Endodermal cell (in vitro differentiated cells): ENCODE results near the gene FN3K. TPM values are rescaled to one million over a fixed set of nuclear protein-coding genes. Genes with fewer than 3 reads are reported as not detected.
A peak's percentile ranks its signal among the peaks of the same experiment; 100 is the strongest.

Source experiments
- DNase-seq: peaks from one replicate; pipeline ENCODE4 v3.0.0-alpha.2; 2017
- H3K27ac ChIP-seq: 2 replicates; pipeline ENCODE4 v1.5.1; 2013; ENCODE audit warnings: mild to moderate bottlenecking, low read depth, low read length, moderate library complexity
- H3K27me3 ChIP-seq: 2 replicates; pipeline ENCODE4 v1.6.1; 2013; ENCODE audit warnings: mild to moderate bottlenecking, low read length, moderate library complexity; ENCODE audit not compliant: insufficient read depth, control insufficient read depth, poor library complexity, severe bottlenecking
- H3K36me3 ChIP-seq: 2 replicates; pipeline ENCODE4 v1.7.0; 2013; ENCODE audit warnings: mild to moderate bottlenecking, low read length, moderate library complexity; ENCODE audit not compliant: control insufficient read depth, insufficient read depth
- H3K4me1 ChIP-seq: one replicate; pipeline ENCODE4 v1.7.0; 2013; ENCODE audit warnings: low read length; ENCODE audit not compliant: control insufficient read depth, insufficient read depth
- H3K4me3 ChIP-seq: 2 replicates; pipeline ENCODE4 v1.5.1; 2013; ENCODE audit warnings: mild to moderate bottlenecking, low read length, moderate library complexity
- H3K9ac ChIP-seq: 2 replicates; pipeline ENCODE4 v1.6.1; 2013; ENCODE audit warnings: mild to moderate bottlenecking, low read length, moderate library complexity; ENCODE audit not compliant: poor library complexity, severe bottlenecking; ENCODE audit errors: extremely low read depth
- H3K9me3 ChIP-seq: 2 replicates; pipeline ENCODE4 v1.6.1; 2013; ENCODE audit warnings: mild to moderate bottlenecking, low read length, moderate library complexity; ENCODE audit not compliant: control insufficient read depth
- H3K27ac Mint-ChIP-seq: 2 replicates; pipeline ENCODE4 v1.8.0; 2020; ENCODE audit warnings: mixed read lengths
- H3K27me3 Mint-ChIP-seq: 2 replicates; pipeline ENCODE4 v1.8.0; 2021; ENCODE audit warnings: mild to moderate bottlenecking, mixed read lengths; ENCODE audit not compliant: insufficient read depth
- H3K36me3 Mint-ChIP-seq: 2 replicates; pipeline ENCODE4 v1.8.0; 2020; ENCODE audit warnings: low read depth, mixed read lengths
- H3K4me1 Mint-ChIP-seq: 2 replicates; pipeline ENCODE4 v1.8.0; 2020; ENCODE audit warnings: mixed read lengths
- H3K4me3 Mint-ChIP-seq: 2 replicates; pipeline ENCODE4 v1.8.0; 2020; ENCODE audit warnings: mild to moderate bottlenecking, moderate library complexity, mixed read lengths
- H3K9me3 Mint-ChIP-seq: 2 replicates; pipeline ENCODE4 v1.8.0; 2020; ENCODE audit warnings: mild to moderate bottlenecking, mixed read lengths
- CTCF ChIP-seq: fragments of 200-600 bp; sonication (generic); conservative IDR thresholded peaks from 2 replicates; pipeline ENCODE4 v1.5.0; 2021; ENCODE audit warnings: antibody characterized with exemption, mild to moderate bottlenecking
- WGBS, 2 experiments: methylation state at CpG; one replicate each; pipeline versions ENCODE4 v1.1.5 to v1.1.7; 2013; ENCODE audit warnings: missing lambda C conversion rate in 2 of 2, mixed read lengths in 1 of 2; ENCODE audit not compliant: insufficient coverage in 1 of 2, insufficient read length in 1 of 2; 5-methylcytosine and 5-hydroxymethylcytosine counted together
- total RNA-seq, 2 donors: library from RNA; stranded (reverse); fragmentation: NEBNext Ultra II Directional in 1 of 2; extraction: Animal tissue kit (Norgen Biotek cat#: 25700) in 1 of 2; gene quantifications; 2 replicates in 1 of 2; 3 replicates in 1 of 2; pipeline ENCODE4 v1.2.1, GENCODE V29; 2021

The FN3K gene
- total RNA-seq, 2 donors from 2014 or later: 24.7 to 35.6 TPM

GRCh38 chr17:82780195-82780594 is 44.8 kb downstream of the FN3K start:
- H3K4me1 Mint-ChIP-seq: no peaks in the 10 kb centered on the region
- Histone ChIP-seq H3K27me3 (no peaks in the 10 kb centered on the region), H3K4me1 (no peaks in the 10 kb centered on the region), H3K9me3 (no peaks in the 10 kb centered on the region), H3K4me3 (no peak overlapping the region), H3K9ac (no peak overlapping the region), H3K36me3 (peaks cover 45% of the 10 kb centered on the region), H3K27ac (no peak overlapping the region)
- H3K27ac Mint-ChIP-seq: no peak overlapping the region
- WGBS, 2 experiments: 92 to 96% methylated on average over 10 to 12 of the region's 12 CpGs
- no peaks in the 10 kb centered on the region for H3K27me3 Mint-ChIP-seq
- H3K36me3 Mint-ChIP-seq: peaks cover 38% of the 10 kb centered on the region
- H3K9me3 Mint-ChIP-seq: peaks cover 6% of the 10 kb centered on the region
- TF ChIP-seq CTCF: no peak
- no peak overlapping the region for H3K4me3 Mint-ChIP-seq
- no peak for DNase-seq

- Mint-ChIP-seq H3K36me3 (peaks cover 39% of the 10 kb centered on the region), H3K4me3 (no peak overlapping the region), H3K27ac (no peak overlapping the region), H3K4me1 (no peaks in the 10 kb centered on the region), H3K9me3 (peaks cover 6% of the 10 kb centered on the region), H3K27me3 (no peaks in the 10 kb centered on the region)
- H3K4me3 ChIP-seq: no peak overlapping the region
- no peaks in the 10 kb centered on the region for H3K4me1 ChIP-seq
- no peak overlapping the region for H3K9ac ChIP-seq
- no peak for TF ChIP-seq CTCF
- peaks cover 39% of the 10 kb centered on the region for H3K36me3 ChIP-seq
- no peak for DNase-seq
- H3K27me3 ChIP-seq: no peaks in the 10 kb centered on the region
- no peaks in the 10 kb centered on the region for H3K9me3 ChIP-seq
- no peak overlapping the region for H3K27ac ChIP-seq
- 91 to 95% methylated on average over 15 to 26 of the region's 27 CpGs for WGBS, 2 experiments
These were observed 45.8 kb downstream of the FN3K start for GRCh38 chr17:82780971-82781893.

GRCh38 chr17:82781894-82782274 is 46.5 kb downstream of the FN3K start:
- WGBS, 2 experiments: 63 to 71% methylated on average over 4 to 8 of the region's 8 CpGs
- peak; percentile 96 for TF ChIP-seq CTCF
- no peaks in the 10 kb centered on the region for H3K27me3 ChIP-seq
- H3K27ac Mint-ChIP-seq: no peak overlapping the region
- DNase-seq: peak; percentile 96
- H3K36me3 ChIP-seq: peaks cover 33% of the 10 kb centered on the region
- no peaks in the 10 kb centered on the region for H3K9me3 ChIP-seq
- peaks cover 32% of the 10 kb centered on the region for H3K36me3 Mint-ChIP-seq
- H3K9ac ChIP-seq: no peak overlapping the region
- H3K27me3 Mint-ChIP-seq: no peaks in the 10 kb centered on the region
- H3K9me3 Mint-ChIP-seq: peaks cover 6% of the 10 kb centered on the region
- no peak overlapping the region for H3K4me3 ChIP-seq
- no peak overlapping the region for H3K27ac ChIP-seq
- no peaks in the 10 kb centered on the region for H3K4me1 Mint-ChIP-seq
- no peaks in the 10 kb centered on the region for H3K4me1 ChIP-seq
- H3K4me3 Mint-ChIP-seq: no peak overlapping the region
